Stimulated activated CD4-positive, alpha-beta T cell treated with anti-CD3 and anti-CD28 coated beads, Interleukin-12 subunit alpha, Interleukin-12 subunit beta, amount 100 ng/mL, for 24 hours (primary cell): ENCODE data around the gene ANKMY1.

Experiments used
- DNase-seq, 2 experiments: peaks; one replicate each; pipeline ENCODE4 v3.0.0-alpha.2; 2020; ENCODE audit warnings: low read depth in 2 of 2

The ANKMY1 gene

DNA sequence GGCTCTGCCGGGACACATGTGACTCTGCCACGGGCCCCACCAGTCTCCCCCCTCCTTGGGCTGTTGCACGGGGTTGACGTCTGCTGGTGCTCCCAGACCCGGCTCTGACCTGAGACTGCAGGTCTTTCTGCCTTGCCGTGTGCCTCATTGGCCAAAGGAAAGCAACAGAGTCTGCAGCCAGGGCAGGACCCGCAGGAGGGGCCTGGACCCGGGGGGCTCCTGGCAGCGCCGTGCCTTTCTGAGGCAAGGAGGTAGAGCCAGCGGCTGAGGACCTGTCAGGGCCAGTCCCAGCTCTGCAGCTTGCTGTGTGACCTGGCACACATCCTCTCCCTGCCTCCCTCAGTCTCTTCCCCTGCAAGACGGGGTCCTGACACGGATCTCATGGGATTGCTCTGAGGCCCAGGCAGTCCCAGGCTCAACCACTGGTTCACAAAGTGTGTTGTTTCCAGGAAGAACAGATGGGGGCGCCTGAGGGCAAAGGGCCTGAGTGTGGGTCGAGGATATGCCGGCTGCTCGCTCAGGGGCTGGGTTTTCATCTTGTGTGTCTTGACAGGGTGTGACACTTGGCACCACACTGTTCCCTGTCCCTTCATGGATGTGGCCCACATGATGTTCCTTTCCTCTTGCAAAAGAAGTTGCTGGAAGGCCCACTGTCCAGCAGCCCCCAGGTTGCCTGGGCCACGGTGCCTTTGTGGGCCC is 37.7 kb upstream of the ANKMY1 start:
- no peak for DNase-seq

GRCh38 chr2:240594511-240595380 is 37.0 kb upstream of the ANKMY1 start:
- no peak for DNase-seq

DNA sequence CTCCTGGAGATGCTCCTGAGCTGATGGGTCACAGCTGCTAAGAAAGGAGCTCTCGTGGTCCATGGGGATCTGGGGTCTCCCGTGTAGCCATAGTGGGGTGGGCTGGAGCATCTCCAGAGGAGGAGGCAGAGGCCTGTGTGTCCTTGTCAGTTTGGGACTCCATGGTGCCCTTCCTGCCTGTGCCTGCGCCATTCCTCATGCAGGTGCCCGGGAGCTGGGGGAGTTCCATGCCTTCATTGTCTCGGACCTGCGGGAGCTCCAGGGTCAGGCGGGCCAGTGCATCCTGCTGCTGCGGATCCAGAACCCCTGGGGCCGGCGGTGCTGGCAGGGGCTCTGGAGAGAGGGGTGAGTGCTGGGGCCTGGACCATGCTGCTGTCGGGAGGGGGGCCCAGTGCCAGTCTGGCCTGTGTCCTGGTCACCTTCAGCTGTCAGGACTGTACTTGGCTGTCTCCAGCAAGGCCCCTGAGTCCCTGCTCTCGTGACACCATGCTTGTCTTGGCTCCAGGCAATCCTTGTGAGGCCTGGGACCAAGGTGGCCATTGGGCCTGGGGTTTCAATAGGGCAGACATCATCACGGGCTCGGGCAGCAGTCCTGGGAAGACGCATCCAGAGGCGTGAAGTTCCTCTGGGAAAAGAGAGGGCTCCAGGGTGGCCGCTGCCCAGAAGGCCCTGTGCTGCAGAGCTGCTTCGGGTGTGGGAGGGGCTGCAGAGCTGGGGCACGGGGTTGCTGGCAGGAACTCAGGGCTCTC is 36.1 kb upstream of the ANKMY1 start:
- no peak for DNase-seq

- DNase-seq, result no peak
Measured at GRCh38 chr2:240593026-240593702, 35.4 kb upstream of the ANKMY1 start.

GRCh38 chr2:240591784-240592183 is 34.0 kb upstream of the ANKMY1 start:
- no peak for DNase-seq

GRCh38 chr2:240591226-240591625 is 33.4 kb upstream of the ANKMY1 start:
- no peak for DNase-seq

DNA sequence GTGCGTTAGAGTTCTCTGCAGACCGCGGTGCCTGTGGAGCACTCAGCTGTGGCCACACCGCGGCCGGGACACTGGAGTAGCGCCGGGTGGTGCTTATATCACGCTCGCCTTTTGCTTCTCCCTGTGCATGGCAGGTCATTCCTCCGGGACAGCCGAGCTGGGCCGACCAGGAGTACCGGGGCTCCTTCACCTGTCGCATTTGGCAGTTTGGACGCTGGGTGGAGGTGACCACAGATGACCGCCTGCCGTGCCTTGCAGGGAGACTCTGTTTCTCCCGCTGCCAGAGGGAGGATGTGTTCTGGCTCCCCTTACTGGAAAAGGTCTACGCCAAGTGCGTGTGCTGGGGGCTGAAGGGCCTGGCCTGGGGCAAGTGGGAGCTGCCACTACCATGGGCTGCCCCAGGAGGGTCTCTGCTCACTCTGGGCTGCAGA is 32.9 kb upstream of the ANKMY1 start:
- no peak for DNase-seq

DNA sequence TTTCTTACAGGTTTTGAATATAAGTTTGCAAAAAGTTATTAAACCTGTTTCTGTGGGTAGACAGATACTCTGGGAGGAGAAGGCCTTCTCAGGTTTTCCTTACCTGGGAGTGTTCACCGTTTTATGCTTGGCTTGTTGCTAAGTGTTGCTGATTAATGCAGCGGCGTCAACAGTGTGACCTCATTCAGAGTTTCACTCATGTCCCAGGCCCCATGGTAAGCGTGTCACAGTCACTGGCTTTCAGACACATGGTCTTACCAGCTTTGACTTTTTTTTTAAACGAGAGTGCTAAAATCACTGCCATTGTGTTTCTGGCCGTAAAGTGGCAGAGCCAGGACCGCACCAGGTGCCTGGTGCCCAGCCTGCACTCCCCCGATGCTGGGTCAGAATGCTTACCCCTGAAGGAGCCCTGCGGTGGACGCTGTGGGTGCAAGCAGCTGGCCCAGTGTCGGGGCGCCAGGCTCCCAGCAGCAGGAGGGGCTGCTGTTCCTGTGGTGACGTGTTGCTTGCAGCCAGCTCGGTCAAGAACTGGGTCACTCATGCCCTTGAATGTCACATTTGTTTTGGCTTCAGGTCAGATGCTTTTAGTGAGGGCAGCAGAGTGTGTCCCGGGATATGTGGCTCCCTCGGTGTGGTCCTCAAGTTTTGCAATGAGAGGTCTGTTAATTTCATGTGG is 32.2 kb upstream of the ANKMY1 start:
- no peak for DNase-seq

DNA sequence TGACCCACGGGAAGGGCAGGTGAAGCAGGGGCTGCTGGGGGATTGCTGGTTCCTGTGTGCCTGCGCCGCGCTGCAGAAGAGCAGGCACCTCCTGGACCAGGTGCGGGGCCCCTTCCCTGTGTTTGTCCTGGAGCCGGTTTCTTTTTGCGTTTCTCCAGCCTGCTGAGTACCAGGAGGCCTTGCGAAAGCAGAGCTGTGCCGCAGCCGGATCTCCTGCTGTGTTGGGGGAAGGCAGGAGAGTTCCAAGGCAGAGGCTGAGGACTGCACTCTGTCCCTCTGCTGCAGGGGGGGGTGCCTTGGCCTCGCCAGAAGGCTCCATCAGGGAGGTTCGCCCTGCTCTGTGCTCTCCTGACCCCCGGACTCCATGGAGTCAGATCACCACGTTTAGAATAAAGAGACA is 31.6 kb upstream of the ANKMY1 start:
- DNase-seq, result no peak

- no peak for DNase-seq
Measured at GRCh38 chr2:240588669-240589068, 30.9 kb upstream of the ANKMY1 start.

DNA sequence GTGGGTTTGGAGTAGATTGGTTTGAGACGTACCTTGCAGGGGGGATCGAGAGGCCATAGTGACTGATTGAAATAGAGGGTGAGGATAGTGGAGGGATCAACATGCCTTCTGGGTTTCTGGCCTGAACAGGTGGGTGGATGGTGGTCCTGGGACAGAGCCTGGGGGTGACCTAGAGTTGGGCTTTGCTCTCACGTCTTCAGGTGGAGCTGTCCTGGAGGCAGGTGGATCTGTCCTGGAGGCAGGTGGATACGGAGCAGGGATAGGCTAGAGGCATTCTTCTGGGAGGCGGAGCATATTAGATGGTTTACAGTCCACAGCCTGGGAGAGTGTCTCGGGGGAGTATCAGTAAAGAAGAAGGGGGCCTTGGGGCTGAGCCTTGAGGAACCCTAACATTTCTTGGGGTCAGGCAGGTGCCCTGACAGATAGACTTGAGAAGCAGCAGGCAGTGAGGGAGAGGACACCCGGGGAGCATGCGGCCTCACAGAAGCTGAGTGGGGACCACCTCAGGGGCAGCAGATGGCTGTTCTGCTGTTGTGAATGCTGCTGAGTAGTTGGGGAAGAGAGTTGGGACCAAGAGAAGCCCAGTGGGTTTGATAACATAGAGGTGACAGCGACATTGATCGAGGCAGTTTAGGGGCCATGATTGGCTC is 30.3 kb upstream of the ANKMY1 start:
- no peak for DNase-seq

DNA sequence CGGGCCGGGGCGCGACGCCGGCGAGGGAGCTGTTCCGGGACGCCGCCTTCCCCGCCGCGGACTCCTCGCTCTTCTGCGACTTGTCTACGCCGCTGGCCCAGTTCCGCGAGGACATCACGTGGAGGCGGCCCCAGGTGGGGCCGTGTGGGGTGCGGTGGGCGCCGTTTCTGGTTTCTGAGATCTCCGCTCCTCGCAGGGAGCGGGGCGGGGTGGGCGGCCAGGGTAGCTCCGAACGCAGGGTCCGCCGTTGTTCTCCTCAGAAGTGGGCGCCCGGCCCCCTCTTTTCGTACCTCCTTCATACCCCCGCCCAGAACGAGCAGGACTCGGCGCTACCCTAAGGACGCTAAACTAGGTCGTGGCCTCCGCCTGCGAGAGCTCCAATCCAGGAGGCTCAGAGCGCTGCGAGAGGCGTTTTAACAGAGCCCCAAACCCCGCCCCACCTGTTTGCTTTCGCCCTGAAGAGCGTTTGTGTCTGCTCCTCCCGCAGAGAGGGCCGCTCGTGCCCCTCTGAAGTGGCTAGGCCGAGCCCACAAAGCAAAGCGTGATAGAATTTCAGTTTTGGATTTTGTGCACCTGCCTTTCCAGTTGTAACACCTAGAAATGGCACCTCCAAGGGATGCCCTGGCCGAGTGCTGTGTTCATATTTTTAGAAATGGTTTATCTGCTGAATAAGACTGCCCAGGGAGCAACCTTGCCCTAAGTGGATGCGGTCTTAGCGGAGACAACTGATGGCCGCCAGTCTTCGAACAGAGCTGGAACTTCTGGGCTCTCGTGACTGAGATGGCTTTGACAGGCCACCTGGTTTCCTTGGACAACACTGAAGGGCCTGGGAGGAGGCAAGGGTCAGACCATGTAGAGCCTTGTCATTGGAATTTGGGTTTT is 29.4 kb upstream of the ANKMY1 start:
- DNase-seq, result no peak

DNA sequence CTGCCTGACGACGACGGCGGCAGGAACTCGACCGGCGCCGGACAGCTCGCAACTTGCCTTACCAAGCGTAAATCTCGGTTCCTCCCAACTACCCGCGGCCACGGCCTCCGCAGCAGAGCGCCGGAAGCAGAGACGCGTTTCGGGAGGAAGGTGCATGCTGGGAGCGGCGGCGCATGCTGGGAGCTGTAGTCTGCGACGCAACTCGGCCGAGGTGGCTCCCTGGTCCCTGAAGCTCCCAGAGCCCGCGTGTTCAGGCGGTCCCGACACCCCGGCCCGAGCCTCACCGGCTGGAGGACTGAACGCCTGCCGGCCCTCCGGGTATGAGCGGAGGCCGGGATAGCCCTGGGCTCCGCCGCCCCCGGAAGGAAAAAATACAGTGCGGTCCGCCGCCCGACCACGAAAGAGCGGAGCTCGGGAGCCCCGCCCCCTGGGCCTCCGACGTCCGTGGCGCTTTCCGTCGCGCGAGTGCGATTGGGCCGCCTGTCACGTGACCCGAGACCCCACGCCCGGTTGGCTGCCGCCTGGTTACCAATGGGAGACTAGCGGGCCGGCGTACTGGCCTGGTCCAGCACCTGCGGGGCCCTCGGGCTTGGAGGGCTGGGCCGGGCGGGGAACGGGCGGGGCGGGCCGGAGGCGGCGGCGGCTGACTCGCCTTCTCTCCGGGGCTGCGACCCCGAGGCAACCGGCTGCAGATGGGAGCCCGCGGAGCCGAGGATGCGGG is 28.6 kb upstream of the ANKMY1 start, which contains the start of gene CAPN10:
TSS of gene CAPN10 (plus strand) at position 537 of the 721 bp plus-strand sequence. CDS start at position 715, 178 bp downstream.
- DNase-seq, result peak; percentile 93 to 94

- DNase-seq, result no peak
Measured at GRCh38 chr2:240585681-240586197, 28.0 kb upstream of the ANKMY1 start.

- DNase-seq, result no peak
Measured at GRCh38 chr2:240585101-240585500, 27.3 kb upstream of the ANKMY1 start.

DNA sequence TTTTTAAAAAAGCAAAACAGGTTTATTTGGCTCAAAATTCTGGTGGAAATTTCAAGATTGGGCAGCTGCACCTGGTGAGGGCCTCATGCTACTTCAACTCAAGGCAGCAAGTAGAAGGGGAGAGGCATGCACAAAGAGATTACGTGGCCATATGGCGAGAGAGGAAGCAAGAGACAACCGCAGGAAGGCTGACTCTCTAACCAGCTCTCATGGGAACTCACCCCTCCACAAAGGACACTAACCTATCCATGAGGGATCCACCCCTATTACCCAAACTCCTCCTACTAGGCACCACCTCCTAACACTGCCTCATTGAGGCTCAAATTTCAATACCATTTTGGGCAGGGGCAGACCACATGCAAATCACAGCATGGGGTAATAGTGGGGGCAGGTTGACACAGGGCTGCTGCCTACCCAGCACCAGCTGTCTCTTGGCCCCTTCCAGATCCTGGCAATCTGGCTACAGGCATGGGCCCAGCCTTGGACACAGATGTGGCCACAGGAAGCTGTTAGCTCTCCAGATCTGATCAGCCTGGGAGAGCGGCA is 26.8 kb upstream of the ANKMY1 start:
- no peak for DNase-seq

- DNase-seq, result no peak
Measured at GRCh38 chr2:240583774-240584173, 26.0 kb upstream of the ANKMY1 start.

DNA sequence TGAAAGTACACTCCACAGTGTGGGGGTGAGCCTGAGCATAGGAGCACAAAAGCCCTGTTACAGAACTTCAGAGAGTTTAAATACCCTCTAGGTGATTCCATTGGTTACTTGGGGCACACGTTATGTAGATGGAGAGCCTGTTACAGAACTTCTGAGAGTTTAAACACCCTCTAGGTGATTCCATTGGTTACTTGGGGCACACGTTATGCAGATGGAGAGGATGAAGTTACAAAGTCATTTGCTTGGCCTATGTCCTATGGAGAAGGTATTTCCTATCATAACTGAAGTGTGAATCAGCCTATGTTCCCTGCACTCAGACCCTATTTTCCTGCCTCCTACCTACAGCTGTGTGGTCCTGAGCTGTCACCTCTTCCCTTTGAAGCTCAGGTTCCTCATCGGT is 25.0 kb upstream of the ANKMY1 start:
- no peak for DNase-seq
